ENCODE measurements around the gene TBC1D9.

GRCh38 chr4:140622333-140622958 lies 133.7 kb downstream of the TBC1D9 start:
- no peak for TF ChIP-seq CTCF (IDR thresholded peaks at IDR 0.05)
- no peak for TF ChIP-seq POLR2AphosphoS5 (IDR thresholded peaks at IDR 0.05; ENCODE audit: low read depth, low read length)
- TF ChIP-seq TCF7L2 (IDR thresholded peaks at IDR 0.05; ENCODE audit: low read depth, low read length) = no peak
- no peak for TF ChIP-seq SIN3A (IDR thresholded peaks at IDR 0.05; ENCODE audit: borderline replicate concordance, insufficient read depth, low read depth, low read length)
